Fibroblast of pulmonary artery (primary cell): Measurements from ENCODE around the gene ROS1.

Source experiments
- DNase-seq: peaks from one replicate; pipeline ENCODE4 v3.0.0-alpha.2; 2010; ENCODE audit warnings: low read depth
- H3K4me3 ChIP-seq: replicated peaks from 2 replicates; pipeline ENCODE4 v1.5.1; 2011; ENCODE audit warnings: low read depth, mild to moderate bottlenecking, control low read depth, low read length, moderate library complexity
- CTCF ChIP-seq: IDR thresholded peaks from 2 replicates; pipeline ENCODE4 v1.5.1; 2011; ENCODE audit warnings: mild to moderate bottlenecking, control low read depth, low read length, inconsistent platforms; ENCODE audit errors: missing control alignments

Gene ROS1

DNA sequence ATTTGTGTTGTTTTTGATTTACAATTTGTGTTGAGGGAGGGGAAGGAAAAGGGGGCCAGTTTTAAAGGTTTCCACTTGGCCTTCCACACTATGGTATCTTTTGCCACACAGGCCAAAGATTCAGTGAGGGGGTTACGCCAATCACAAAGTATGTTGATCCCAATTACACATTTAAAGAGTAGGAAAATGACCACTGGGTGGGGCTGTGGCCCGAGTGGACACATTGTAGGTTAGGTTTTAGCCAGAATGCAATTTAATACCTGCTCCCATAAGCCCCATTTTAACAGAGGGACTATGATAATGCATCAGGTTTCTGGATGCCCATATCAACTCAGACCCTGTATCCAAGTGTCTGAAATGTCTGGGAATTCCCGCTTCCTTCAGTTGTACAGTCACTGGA lies 144.8 kb downstream of the ROS1 start:
- no peak for DNase-seq
- H3K4me3 ChIP-seq, result no peak overlapping the region
- peak; percentile 15 for TF ChIP-seq CTCF

GRCh38 chr6:117276778-117277316 lies 148.9 kb downstream of the ROS1 start:
- no peak for DNase-seq
- no peak overlapping the region for H3K4me3 ChIP-seq
- no peak for TF ChIP-seq CTCF

- H3K4me3 ChIP-seq, result no peak overlapping the region
- no peak for DNase-seq
- no peak for TF ChIP-seq CTCF
Measured at GRCh38 chr6:117275711-117276110, 150.0 kb downstream of the ROS1 start.

- H3K4me3 ChIP-seq, result no peak overlapping the region
- TF ChIP-seq CTCF, result no peak
- DNase-seq, result no peak
Measured at GRCh38 chr6:117275205-117275604, 150.5 kb downstream of the ROS1 start.

DNA sequence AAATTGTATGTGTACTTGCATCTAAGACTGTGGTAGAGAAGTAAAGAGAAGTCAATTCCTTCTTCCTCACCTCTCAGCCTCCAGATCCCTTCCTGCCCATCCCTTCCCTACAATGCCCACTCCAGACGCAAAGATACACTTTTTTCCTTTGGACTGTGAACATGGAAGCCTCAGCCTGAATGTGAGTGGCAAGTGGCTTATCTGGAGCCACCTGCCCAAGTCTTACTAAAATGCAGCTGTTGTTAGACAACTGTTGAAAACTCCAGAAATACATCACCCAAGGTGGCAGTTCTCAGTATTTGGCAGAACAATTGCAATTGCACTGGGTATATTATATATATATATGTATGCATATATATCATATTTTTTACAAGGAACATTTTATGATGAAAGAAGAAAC lies 152.9 kb downstream of the ROS1 start:
- H3K4me3 ChIP-seq, result no peak overlapping the region
- no peak for DNase-seq
- TF ChIP-seq CTCF, result no peak

DNA sequence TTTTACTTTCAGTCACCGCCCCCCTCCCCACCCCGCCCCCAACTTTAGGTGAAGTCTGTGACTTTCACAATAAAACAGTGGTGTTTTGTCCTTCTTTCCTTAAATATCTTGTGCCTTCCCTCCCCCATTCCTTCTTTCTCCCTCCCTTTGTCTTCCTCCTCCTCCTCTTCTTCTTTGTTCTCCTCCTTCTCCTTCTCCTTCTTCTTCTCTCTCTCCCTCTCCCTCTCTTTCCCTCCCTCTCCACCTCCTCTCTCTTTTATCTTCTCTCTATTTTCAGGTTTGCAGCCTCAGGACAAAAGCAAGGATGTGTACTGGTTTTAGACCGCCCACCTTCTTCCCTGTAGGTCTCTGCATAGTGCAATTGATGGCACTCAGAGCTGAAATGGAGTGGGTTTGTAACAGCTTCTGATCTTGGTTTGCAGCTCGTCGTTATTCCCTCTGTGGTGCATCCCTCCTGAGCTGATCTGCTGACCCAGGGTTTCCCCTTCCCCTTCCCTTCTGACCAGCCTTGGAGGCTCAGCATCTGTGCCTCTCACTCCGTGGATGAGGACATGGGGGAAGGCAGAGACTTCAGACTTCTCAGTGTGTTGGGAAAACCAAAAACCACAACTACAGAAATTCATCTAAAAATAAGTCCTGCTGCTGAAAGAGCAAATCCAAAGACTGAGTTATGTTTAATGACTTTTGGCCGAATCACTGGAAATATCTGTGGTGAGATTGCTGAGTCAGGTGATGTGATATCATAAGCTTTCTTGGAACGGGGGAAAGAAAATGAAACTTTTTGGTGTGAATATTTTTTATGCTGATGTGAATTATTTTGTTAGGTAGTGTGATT lies 153.5 kb downstream of the ROS1 start:
- no peak overlapping the region for H3K4me3 ChIP-seq
- TF ChIP-seq CTCF, result no peak
- no peak for DNase-seq
